PC-9 (cell line): Measurements from ENCODE around the gene CLIP1. TPM values are rescaled to one million over a fixed set of nuclear protein-coding genes. Genes with fewer than 3 reads are reported as not detected.

Source experiments
- BruUV-seq: library from RNA; stranded (reverse); fragments of 400-500 nt; replicated peaks from 2 replicates; lab custom pipeline; 2021; lab: Mats Ljungman, UMichigan
- CTCF ChIA-PET: fragments of 300-600 bp; sonication (Branson Sonifier 250); formaldehyde crosslinking; loops from one replicate; lab custom pipeline; 2022; ENCODE audit warnings: antibody characterized with exemption; lab: Charles Lee
- POLR2A ChIA-PET: fragments of 300-600 bp; sonication (Branson Sonifier 250); formaldehyde crosslinking; loops from one replicate; lab custom pipeline; 2022; ENCODE audit warnings: antibody characterized with exemption; ENCODE audit not compliant: unreplicated experiment; lab: Charles Lee
- DNase-seq, 2 experiments: peaks; one replicate each; pipeline versions ENCODE4 v3.0.0 to v3.0.0-alpha.2; 2015 to 2022; ENCODE audit warnings: mixed read lengths in 1 of 2
- H2AFZ ChIP-seq: fragments of 200-600 bp; sonication (generic); 2 replicates; pipeline ENCODE4 v1.8.1; 2017; ENCODE audit warnings: antibody characterized with exemption
- H3F3A ChIP-seq: fragments of 200-600 bp; sonication (generic); 2 replicates; pipeline ENCODE4 v1.8.1; 2017; ENCODE audit warnings: antibody characterized with exemption, mild to moderate bottlenecking, low read depth; ENCODE audit not compliant: insufficient read depth
- H3K27ac ChIP-seq: fragments of 200-600 bp; sonication (generic); 2 replicates; pipeline ENCODE4 v1.6.1; 2016; ENCODE audit warnings: mixed run types
- H3K27me3 ChIP-seq: fragments of 200-600 bp; sonication (generic); 2 replicates; pipeline ENCODE4 v1.6.1; 2016; ENCODE audit warnings: low read depth, mixed run types; ENCODE audit not compliant: insufficient read depth
- H3K36me3 ChIP-seq: fragments of 200-600 bp; sonication (generic); 2 replicates; pipeline ENCODE4 v1.6.1; 2016; ENCODE audit warnings: low read depth, mixed run types
- H3K4me1 ChIP-seq: fragments of 200-600 bp; sonication (generic); replicated peaks from 2 replicates; pipeline ENCODE4 v1.6.1; 2016; ENCODE audit warnings: mixed run types; ENCODE audit not compliant: insufficient read depth
- H3K4me2 ChIP-seq: fragments of 200-600 bp; sonication (generic); 2 replicates; pipeline ENCODE4 v1.6.1; 2017; ENCODE audit warnings: mixed run types
- H3K4me3 ChIP-seq: fragments of 200-600 bp; sonication (generic); 2 replicates; pipeline ENCODE4 v1.6.1; 2016; ENCODE audit warnings: mixed run types
- H3K79me2 ChIP-seq: fragments of 200-600 bp; sonication (generic); 2 replicates; pipeline ENCODE4 v1.6.1; 2017; ENCODE audit warnings: low read depth, mixed run types
- H3K9me2 ChIP-seq: fragments of 200-600 bp; sonication (generic); 2 replicates; pipeline ENCODE4 v1.8.1; 2017; ENCODE audit warnings: mild to moderate bottlenecking; ENCODE audit not compliant: insufficient read depth
- H3K9me3 ChIP-seq: fragments of 200-600 bp; sonication (generic); 2 replicates; pipeline ENCODE4 v1.8.1; 2016; ENCODE audit warnings: low read depth; ENCODE audit not compliant: insufficient read depth
- H4K20me1 ChIP-seq: fragments of 200-600 bp; sonication (generic); 2 replicates; pipeline ENCODE4 v1.8.1; 2017; ENCODE audit not compliant: insufficient read depth
- EZH2 ChIP-seq: fragments of 200-600 bp; sonication (generic); IDR thresholded peaks from 2 replicates; pipeline ENCODE4 v1.8.0; 2017; ENCODE audit warnings: antibody characterized with exemption, low read depth
- intact Hi-C: fragments of 100-400 bp; cut with micrococcal nuclease; formaldehyde crosslinking; loops from one replicate; pipeline ENCODE4 v1.10.0; 2022; ENCODE audit not compliant: unreplicated experiment
- total RNA-seq: library from RNA; stranded (reverse); gene quantifications from 2 replicates; pipeline ENCODE4 v1.2.3, GENCODE V29; 2021
- TF ChIP-seq, protein P1 (sequence below): fragments of 200-600 bp; sonication (generic); conservative IDR thresholded peaks from 2 replicates; pipeline ENCODE4 v1.6.1; 2017; ENCODE audit warnings: mixed run types, antibody characterized with exemption, mild to moderate bottlenecking, moderate library complexity

Gene CLIP1
- total RNA-seq, 1 experiment from 2014 or later, result 86.9 TPM

GRCh38 chr12:122297494-122297893, 125.0 kb downstream of the CLIP1 start:
- H3K27me3 ChIP-seq, result no peaks in the 10 kb centered on the region
- peaks cover under 1% of the 10 kb centered on the region; the same call in 1 of the 2 replicates for H3F3A ChIP-seq
- no peaks in the 10 kb centered on the region for H3K9me3 ChIP-seq
- H3K4me2 ChIP-seq, result no peak overlapping the region
- no peaks in the 10 kb centered on the region; the same call in 1 of the 2 replicates for H3K36me3 ChIP-seq
- H3K27ac ChIP-seq, result no peak overlapping the region
- no peaks in the 10 kb centered on the region for H3K9me2 ChIP-seq
- BruUV-seq, result no TSS peak
- H3K4me3 ChIP-seq, result no peak overlapping the region
- H3K79me2 ChIP-seq, result no peaks in the 10 kb centered on the region
- ChIA-PET POLR2A (no interaction called here), CTCF (no interaction called here)
- DNase-seq, result no peak
- H3K4me1 ChIP-seq, result no peaks in the 10 kb centered on the region
- intact Hi-C loops, result no loop called here
- no peak overlapping the region for H2AFZ ChIP-seq
- no peaks in the 10 kb centered on the region for H4K20me1 ChIP-seq
- no peak for TF ChIP-seq EZH2
- TF ChIP-seq, protein P1, sequence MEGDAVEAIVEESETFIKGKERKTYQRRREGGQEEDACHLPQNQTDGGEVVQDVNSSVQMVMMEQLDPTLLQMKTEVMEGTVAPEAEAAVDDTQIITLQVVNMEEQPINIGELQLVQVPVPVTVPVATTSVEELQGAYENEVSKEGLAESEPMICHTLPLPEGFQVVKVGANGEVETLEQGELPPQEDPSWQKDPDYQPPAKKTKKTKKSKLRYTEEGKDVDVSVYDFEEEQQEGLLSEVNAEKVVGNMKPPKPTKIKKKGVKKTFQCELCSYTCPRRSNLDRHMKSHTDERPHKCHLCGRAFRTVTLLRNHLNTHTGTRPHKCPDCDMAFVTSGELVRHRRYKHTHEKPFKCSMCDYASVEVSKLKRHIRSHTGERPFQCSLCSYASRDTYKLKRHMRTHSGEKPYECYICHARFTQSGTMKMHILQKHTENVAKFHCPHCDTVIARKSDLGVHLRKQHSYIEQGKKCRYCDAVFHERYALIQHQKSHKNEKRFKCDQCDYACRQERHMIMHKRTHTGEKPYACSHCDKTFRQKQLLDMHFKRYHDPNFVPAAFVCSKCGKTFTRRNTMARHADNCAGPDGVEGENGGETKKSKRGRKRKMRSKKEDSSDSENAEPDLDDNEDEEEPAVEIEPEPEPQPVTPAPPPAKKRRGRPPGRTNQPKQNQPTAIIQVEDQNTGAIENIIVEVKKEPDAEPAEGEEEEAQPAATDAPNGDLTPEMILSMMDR, result no peak

DNA sequence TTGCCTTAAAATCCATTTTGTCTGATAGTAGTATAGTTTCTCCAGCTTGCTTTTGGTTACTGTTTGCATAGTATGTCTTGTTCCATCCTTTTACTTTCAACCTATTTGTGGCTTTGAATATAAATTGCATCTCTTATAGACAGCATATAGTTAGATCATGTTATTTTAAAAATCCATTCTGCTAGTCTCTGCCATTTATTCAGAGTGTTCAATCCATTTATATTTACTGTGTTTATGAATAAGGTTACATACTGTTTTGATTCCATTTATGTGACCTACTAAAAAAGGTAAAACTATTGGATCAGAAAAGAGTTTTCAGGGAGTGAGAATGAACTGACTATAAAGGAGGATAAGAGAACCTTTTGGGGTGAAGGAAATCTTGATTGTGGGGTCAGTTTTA, 126.6 kb downstream of the CLIP1 start:
- Histone ChIP-seq H3K27me3 (no peaks in the 10 kb centered on the region), H3K36me3 (no peaks in the 10 kb centered on the region; the same call in 1 of the 2 replicates)
- CTCF ChIA-PET, result no interaction called here

DNA sequence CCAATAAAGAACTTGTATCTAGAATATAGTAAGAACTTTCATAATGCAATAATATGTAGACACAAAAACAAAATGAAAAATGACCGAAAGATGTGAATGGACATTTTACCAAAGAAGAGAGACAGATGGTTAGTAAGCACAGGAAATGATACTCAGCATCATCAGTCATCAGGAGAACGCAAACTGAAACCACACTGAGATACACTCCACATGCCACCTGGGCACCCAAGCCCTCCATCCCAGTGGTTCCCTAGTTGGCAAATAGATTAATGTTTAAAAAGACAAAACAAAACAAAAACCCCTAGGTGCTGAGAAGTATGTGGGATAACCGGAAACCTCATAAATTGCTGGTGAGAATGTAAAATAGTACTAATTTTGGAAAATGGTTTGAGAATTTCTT, 129.4 kb downstream of the CLIP1 start:
- H3K36me3 ChIP-seq, result no peaks in the 10 kb centered on the region; the same call in 1 of the 2 replicates
- TF ChIP-seq EZH2, result no peak
- TF ChIP-seq, protein P1, result no peak
- H3K9me2 ChIP-seq, result no peaks in the 10 kb centered on the region
- H3K27ac ChIP-seq, result no peak overlapping the region
- peaks cover 6% of the 10 kb centered on the region; the same call in 1 of the 2 replicates for H3F3A ChIP-seq
- H3K4me3 ChIP-seq, result no peak overlapping the region
- no peak overlapping the region for H2AFZ ChIP-seq
- BruUV-seq, result no TSS peak
- CTCF ChIA-PET, result no interaction called here
- no peak for DNase-seq
- no peaks in the 10 kb centered on the region for H3K27me3 ChIP-seq
- intact Hi-C loops, result no loop called here
- no peak overlapping the region for H3K4me2 ChIP-seq
- H3K79me2 ChIP-seq, result no peaks in the 10 kb centered on the region
- H3K9me3 ChIP-seq, result no peaks in the 10 kb centered on the region
- no peaks in the 10 kb centered on the region for H3K4me1 ChIP-seq
- POLR2A ChIA-PET, result no interaction called here
- no peaks in the 10 kb centered on the region for H4K20me1 ChIP-seq

More for the DNA sequence above, 126.6 kb downstream of the CLIP1 start:
- Histone ChIP-seq H3K4me3 (no peak overlapping the region), H3K4me2 (no peak overlapping the region), H3K9me3 (no peaks in the 10 kb centered on the region), H3K9me2 (no peaks in the 10 kb centered on the region), H3F3A (no peaks in the 10 kb centered on the region; the same call in 1 of the 2 replicates), H3K4me1 (no peaks in the 10 kb centered on the region), H3K27ac (no peak overlapping the region), H2AFZ (no peak overlapping the region), H3K79me2 (no peaks in the 10 kb centered on the region), H4K20me1 (no peaks in the 10 kb centered on the region)
- POLR2A ChIA-PET, result no interaction called here
- BruUV-seq, result no TSS peak
- intact Hi-C loops, result no loop called here
- no peak for DNase-seq
- no peak for TF ChIP-seq EZH2
- TF ChIP-seq, protein P1, result no peak
